Measurements from ENCODE around the gene LY6G6C.
A peak's percentile ranks its signal among the peaks of the same experiment; 100 is the strongest.

Gene LY6G6C

GRCh38 chr6:31705931-31706330 lies 15.6 kb downstream of the LY6G6C start:
- no peak for DNase-seq (ENCODE audit: low spot score)

DNA sequence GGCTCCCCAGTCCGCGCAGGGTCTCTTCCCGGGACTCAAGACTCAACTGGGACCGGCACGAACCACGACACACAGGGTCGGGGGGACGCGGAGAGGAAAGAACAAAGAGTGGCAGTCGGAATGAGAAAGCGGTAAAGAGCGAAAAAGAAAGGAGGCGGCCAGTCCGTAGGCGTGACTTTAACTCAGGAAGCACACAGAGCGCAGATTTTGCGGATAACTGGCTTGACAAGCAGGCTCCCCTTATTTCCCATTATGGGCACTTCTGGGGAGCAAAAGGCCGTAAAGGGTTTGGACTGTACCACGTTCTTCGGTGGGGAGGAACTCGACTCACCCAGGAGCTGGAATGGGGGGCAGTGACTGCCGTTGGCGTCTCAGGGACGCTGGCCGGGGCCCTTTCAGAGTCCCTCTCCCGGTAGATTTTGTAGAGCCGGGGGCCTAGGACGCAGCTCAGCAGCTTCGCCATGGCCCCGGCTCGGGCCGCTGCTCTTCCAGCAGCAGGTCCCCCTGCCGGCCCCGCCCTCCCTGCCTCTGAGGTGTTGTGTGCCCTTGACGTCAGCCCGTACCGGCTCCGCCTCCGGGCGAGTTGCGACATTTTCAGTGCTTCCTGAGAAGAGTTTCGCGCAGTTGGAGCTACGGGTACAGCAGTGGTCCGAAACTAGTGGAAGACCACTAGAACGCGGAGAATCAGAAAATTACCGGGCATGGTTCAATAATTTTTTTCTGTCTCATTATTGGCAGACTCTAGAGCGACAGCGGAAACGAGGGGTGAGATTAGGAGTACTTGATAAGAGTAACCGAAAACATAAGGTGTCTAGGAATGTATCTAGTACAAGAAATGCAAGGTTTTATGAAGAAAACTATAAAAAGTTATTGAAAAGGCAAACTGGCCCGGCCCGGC lies 18.5 kb downstream of the LY6G6C start, which contains the start of gene ABHD16A:
Gene ABHD16A (minus strand): TSS at position 506 of the 898 bp plus-strand sequence. CDS start 43 bp downstream, at position 463.
- DNase-seq (ENCODE audit: low spot score), result peak; percentile 99

DNA sequence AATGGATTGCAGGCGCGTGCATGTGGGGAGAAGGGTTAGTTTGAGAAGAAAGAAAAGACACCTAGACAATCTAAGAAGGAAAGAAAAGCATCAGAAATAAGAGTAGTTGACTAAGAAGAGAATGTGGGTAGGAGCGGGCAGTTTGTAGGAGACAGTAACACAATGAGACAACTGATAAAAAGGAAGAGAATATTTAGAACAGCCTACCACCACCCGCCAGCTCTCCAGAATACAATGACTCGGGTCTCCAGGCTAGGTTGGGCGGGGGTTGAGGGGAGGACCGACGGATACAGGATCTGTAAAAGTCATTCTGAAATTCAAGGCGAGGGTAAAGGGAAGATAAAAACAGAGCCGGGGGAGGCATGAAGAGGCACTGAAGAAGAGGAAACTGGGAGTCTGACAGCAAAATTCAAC lies 19.1 kb downstream of the LY6G6C start:
- DNase-seq (ENCODE audit: low spot score), result no peak

- peak; percentile 41 for DNase-seq (ENCODE audit: low spot score)
Observed at GRCh38 chr6:31701666-31702404, 19.7 kb downstream of the LY6G6C start.

GRCh38 chr6:31700740-31701401 lies 20.7 kb downstream of the LY6G6C start:
- DNase-seq (ENCODE audit: low spot score), result no peak

GRCh38 chr6:31697555-31697954 lies 24.0 kb downstream of the LY6G6C start:
- no peak for DNase-seq (ENCODE audit: low spot score)

GRCh38 chr6:31693535-31693934 lies 28.0 kb downstream of the LY6G6C start:
- no peak for DNase-seq (ENCODE audit: low spot score)

GRCh38 chr6:31692886-31693285 lies 28.7 kb downstream of the LY6G6C start:
- no peak for DNase-seq (ENCODE audit: low spot score)

DNA sequence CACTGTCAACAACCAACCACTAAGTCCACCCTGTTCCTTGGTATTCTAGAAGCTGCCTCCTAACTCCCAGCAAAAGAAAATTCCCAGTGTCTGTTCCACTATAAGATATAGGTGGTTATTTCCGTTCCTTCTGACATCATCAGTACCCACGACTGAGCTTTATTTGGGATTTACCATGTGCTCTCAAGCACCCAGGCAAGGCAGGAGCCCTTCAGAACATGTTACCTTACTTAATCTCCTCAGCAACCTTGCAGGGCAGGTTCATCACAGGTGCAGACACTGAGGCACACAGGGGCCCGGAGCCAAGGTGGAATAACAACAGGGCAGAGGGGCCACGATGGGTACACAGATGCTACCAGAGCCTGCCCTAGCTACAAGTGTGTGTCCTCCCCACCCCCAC lies 29.2 kb downstream of the LY6G6C start:
- no peak for DNase-seq (ENCODE audit: low spot score)

- DNase-seq (ENCODE audit: low spot score), result no peak
Observed at GRCh38 chr6:31691564-31692108, 29.9 kb downstream of the LY6G6C start.

DNA sequence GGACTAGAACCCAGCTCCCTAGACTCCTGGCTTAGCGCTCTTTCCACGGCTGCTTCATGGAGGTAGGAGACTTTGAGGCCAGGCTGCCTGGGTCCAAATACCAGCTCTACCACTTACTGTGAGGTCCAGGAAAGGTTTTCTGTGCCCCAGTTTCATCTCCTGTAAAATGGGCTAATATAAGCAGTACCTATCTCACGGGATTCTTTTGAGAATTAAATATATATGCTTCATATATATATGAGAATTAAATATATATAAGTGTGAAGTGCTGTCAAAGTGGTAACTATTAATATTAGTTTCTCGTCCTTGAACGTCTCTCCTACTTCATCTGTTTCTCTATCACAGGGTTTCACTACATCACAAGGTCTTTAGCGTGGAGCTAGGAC lies 30.5 kb downstream of the LY6G6C start:
- no peak for DNase-seq (ENCODE audit: low spot score)

- no peak for DNase-seq (ENCODE audit: low spot score)
Observed at GRCh38 chr6:31690231-31691077, 31.1 kb downstream of the LY6G6C start.

GRCh38 chr6:31689249-31690110 lies 32.1 kb downstream of the LY6G6C start:
- no peak for DNase-seq (ENCODE audit: low spot score)

- no peak for DNase-seq (ENCODE audit: low spot score)
Observed at GRCh38 chr6:31687860-31688693, 33.5 kb downstream of the LY6G6C start.

- DNase-seq (ENCODE audit: low spot score), result no peak
Observed at GRCh38 chr6:31687321-31687720, 34.2 kb downstream of the LY6G6C start.

GRCh38 chr6:31686483-31686882 lies 35.1 kb downstream of the LY6G6C start:
- DNase-seq (ENCODE audit: low spot score), result no peak

DNA sequence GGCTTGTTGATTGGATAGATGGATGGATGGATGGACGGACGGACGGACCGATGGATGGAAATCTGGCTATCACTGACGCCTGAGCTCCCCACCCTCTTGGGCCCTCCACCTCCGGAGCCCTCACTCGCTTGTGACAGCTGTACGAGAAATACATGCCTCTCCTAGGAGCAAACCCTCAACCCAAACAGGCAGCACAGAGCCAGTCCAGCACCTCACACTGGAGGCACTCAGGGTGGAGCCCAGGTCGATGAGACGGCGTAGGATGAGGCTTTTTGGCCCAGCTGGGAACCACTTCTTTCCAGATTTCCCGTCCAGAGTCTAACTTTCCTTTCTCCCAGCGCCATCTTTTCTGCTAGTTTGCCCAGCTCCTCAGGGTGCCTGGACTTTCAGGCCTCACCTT lies 38.0 kb downstream of the LY6G6C start:
- DNase-seq (ENCODE audit: low spot score), result no peak

DNA sequence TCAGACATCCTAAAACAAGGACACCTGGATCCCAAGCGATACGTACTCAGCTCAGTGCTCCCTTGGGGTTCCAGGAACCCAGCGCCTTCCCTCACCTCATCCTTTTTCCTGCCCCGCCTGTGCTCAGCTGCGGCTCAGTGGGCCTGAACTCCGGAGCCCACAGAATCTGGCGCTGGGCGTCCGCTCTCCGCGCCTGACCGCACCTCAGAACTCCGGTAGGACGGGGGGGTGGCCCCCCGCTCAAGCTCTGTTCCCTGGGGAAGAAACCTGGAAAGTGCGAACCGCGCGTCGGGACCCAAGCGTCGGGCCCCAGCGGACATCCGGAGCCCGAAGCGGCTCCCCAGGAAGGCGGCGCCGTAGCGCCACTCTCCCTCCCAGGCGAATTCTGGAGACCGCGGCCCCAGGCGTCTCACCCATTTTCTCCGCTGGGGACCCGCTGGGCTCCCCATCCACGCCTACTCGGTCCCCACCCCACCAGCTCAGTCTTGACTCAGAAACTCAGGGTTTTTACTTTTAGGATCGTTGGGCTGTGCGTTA lies 40.3 kb downstream of the LY6G6C start:
- DNase-seq (ENCODE audit: low spot score), result peak; percentile 69

All from AG20443 (cell line).